PC-3 (cell line): Measurements from ENCODE around the gene TNIP1. TPM values are rescaled to one million over a fixed set of nuclear protein-coding genes. Genes with fewer than 3 reads are reported as not detected.

ENCODE experiments used
- ATAC-seq: fragments of 200-7000 bp; cut with Tn5 transposase; 2 replicates; pipeline ENCODE4 v1.9.1; 2020; ENCODE audit warnings: mild to moderate bottlenecking, moderate library complexity
- BruUV-seq: library from RNA; stranded (reverse); fragments of 400-500 nt; replicated peaks from 2 replicates; lab custom pipeline; 2021; lab: Mats Ljungman, UMichigan
- CTCF ChIA-PET: fragments of 300-600 bp; sonication (Branson Sonifier 250); formaldehyde crosslinking; loops from one replicate; lab custom pipeline; 2022; ENCODE audit warnings: antibody characterized with exemption; lab: Charles Lee
- POLR2A ChIA-PET: fragments of 300-600 bp; sonication (Branson Sonifier 250); formaldehyde crosslinking; loops from one replicate; lab custom pipeline; 2022; ENCODE audit warnings: antibody characterized with exemption; ENCODE audit not compliant: unreplicated experiment; lab: Charles Lee
- DNase-seq: peaks from one replicate; pipeline ENCODE4 v3.0.0-alpha.2; 2015
- H2AFZ ChIP-seq: fragments of 300-600 bp; sonication (generic); 2 replicates; pipeline ENCODE4 v1.6.0; 2016; ENCODE audit warnings: antibody characterized with exemption, low read length
- H3F3A ChIP-seq: fragments of 300-600 bp; sonication (generic); one replicate; pipeline ENCODE4 v1.6.0; 2017; ENCODE audit warnings: antibody characterized with exemption, low read length, control low read depth, mild to moderate bottlenecking; ENCODE audit not compliant: unreplicated experiment
- H3K27ac ChIP-seq: fragments of 300-600 bp; sonication (generic); 2 replicates; pipeline ENCODE4 v1.5.1; 2016; ENCODE audit warnings: mild to moderate bottlenecking, low read length
- H3K27me3 ChIP-seq: fragments of 300-600 bp; sonication (generic); 2 replicates; pipeline ENCODE4 v1.6.1; 2016; ENCODE audit warnings: low read length, mixed read lengths
- H3K36me3 ChIP-seq: fragments of 300-600 bp; sonication (generic); 2 replicates; pipeline ENCODE4 v1.6.1; 2016; ENCODE audit warnings: low read depth, mixed run types, low read length, mixed read lengths
- H3K4me1 ChIP-seq: fragments of 300-600 bp; sonication (generic); 2 replicates; pipeline ENCODE4 v1.5.1; 2016; ENCODE audit warnings: low read length; ENCODE audit not compliant: insufficient read depth
- H3K4me2 ChIP-seq: fragments of 300-600 bp; sonication (generic); 2 replicates; pipeline ENCODE4 v1.6.0; 2016; ENCODE audit warnings: low read length
- H3K4me3 ChIP-seq: fragments of 300-600 bp; sonication (generic); 2 replicates; pipeline ENCODE4 v1.5.1; 2016; ENCODE audit warnings: mild to moderate bottlenecking, low read length, mixed read lengths
- H3K79me2 ChIP-seq: fragments of 300-600 bp; sonication (generic); 2 replicates; pipeline ENCODE4 v1.6.1; 2017; ENCODE audit warnings: low read length, mixed read lengths
- H3K9ac ChIP-seq: fragments of 300-600 bp; sonication (generic); 2 replicates; pipeline ENCODE4 v1.6.0; 2016; ENCODE audit warnings: mild to moderate bottlenecking, low read length
- H3K9me2 ChIP-seq: fragments of 300-600 bp; sonication (generic); replicated peaks from 2 replicates; pipeline ENCODE4 v1.6.1; 2016; ENCODE audit warnings: mixed run types, low read length, mixed read lengths
- H3K9me3 ChIP-seq: fragments of 300-600 bp; sonication (generic); 2 replicates; pipeline ENCODE4 v1.6.1; 2016; ENCODE audit warnings: low read length, mixed read lengths
- H4K20me1 ChIP-seq: fragments of 300-600 bp; sonication (generic); 2 replicates; pipeline ENCODE4 v1.6.1; 2016; ENCODE audit warnings: low read length, mixed read lengths
- CTCF ChIP-seq: fragments of 300-600 bp; sonication (generic); conservative IDR thresholded peaks from 2 replicates; pipeline ENCODE4 v1.5.1; 2017; ENCODE audit warnings: antibody characterized with exemption, low read depth, mild to moderate bottlenecking, low read length
- EZH2 ChIP-seq: fragments of 300-600 bp; sonication (generic); IDR thresholded peaks from one replicate; pipeline ENCODE4 v1.6.1; 2017; ENCODE audit warnings: antibody characterized with exemption, mild to moderate bottlenecking, low read length; ENCODE audit not compliant: unreplicated experiment
- EZH2phosphoT487 ChIP-seq: fragments of 300-600 bp; sonication (generic); IDR thresholded peaks from 2 replicates; pipeline ENCODE4 v1.6.1; 2018; ENCODE audit warnings: mild to moderate bottlenecking, antibody characterized with exemption, low read length, borderline replicate concordance
- intact Hi-C: fragments of 100-400 bp; cut with micrococcal nuclease; formaldehyde crosslinking; loops from 2 replicates; pipeline ENCODE4 v1.9.0; 2023
- total RNA-seq: library from RNA; depleted of rRNA; stranded (reverse); fragments of >200 nt; gene quantifications from 2 replicates; pipeline ENCODE4 v1.2.3, GENCODE V29; 2014

Gene TNIP1
- total RNA-seq, 1 experiment from 2014 or later = 90.0 TPM

DNA sequence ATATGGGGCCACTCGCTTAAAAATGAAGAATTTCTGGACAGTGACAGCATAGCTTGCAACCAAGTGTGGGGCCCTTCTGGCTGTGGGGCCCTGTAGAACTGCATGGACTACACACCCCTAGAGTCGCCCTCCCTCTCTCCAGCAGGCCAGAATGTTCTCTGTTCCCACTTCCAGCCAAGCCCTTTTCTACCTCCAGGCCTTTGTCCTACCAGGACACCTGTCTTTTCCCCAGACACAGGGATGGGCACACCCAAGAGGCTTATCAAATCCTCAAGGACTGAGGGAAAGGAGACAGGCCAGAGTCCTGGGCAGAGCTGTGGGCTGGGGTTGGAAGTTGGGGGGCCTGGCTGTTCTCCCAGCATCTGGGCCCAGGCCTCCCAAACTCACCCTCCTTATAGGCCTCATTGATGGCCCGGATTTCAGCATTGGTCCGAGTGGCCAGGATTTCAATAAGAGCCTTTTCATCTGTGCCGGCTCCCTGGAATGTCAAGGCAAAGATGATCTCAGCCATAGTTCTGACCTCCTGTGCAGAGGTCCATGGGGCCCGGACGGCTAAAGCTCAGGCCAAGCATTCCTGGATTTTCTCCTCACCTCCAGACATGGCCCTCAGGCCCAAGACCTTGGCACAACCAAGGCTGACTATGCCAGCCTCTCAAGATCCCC, 38.2 kb upstream of the TNIP1 start:
- Histone ChIP-seq H3K4me1 (no peaks in the 10 kb centered on the region), H3K27ac (no peak overlapping the region), H4K20me1 (0 out of 2 replicates have a peak, but pooled peaks cover 3% of the 10 kb centered on the region), H3K9ac (no peak overlapping the region), H3F3A (no peaks in the 10 kb centered on the region), H3K9me3 (no peaks in the 10 kb centered on the region), H3K4me2 (no peak overlapping the region), H3K27me3 (no peaks in the 10 kb centered on the region), H3K9me2 (no peaks in the 10 kb centered on the region), H3K4me3 (no peak overlapping the region), H3K36me3 (peaks cover 17% of the 10 kb centered on the region), H2AFZ (no peak overlapping the region), H3K79me2 (no peaks in the 10 kb centered on the region)
- no peak for TF ChIP-seq EZH2
- no peak for TF ChIP-seq CTCF
- no peak for TF ChIP-seq EZH2phosphoT487
- CTCF ChIA-PET = no interaction called here
- BruUV-seq = no TSS peak
- no peak for DNase-seq
- no peak for ATAC-seq
- intact Hi-C loops = no loop called here
- POLR2A ChIA-PET = no interaction called here

DNA sequence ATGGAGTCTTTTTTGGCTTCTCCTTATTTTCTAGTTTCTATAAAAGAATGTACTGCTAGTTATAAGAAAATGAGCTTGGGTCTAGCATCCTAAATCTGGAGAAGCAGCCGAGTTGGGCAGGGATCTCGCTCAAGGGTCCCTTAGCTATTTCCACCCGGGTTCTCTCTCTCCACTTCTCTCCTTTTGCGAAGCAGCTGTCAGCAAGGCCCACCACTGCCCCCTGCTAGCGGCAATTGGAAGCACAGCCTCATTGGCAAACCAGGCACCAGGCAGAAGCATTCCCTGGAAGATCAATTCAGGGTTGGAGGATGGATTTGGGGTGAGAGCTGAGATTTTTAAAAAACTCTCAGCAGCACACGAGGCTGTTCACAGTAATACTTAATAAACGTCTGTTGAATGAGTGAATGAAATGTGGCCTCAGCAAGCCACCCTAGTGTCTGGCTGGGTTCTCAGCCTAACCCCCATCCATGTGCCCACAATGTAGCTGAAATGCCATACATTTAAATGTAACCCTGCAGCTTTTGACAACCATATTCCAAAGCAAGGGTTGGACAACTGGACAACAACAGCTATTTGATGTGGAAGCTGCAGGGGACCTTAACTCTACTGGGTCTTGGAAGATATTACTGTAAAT, 34.6 kb upstream of the TNIP1 start:
- Histone ChIP-seq H3K36me3 (peaks cover 7% of the 10 kb centered on the region; the same call in 1 of the 2 replicates), H3K4me1 (no peaks in the 10 kb centered on the region), H3K9me3 (no peaks in the 10 kb centered on the region), H3K9ac (no peak overlapping the region), H2AFZ (no peak overlapping the region), H3K4me3 (no peak overlapping the region), H3K27ac (no peak overlapping the region), H4K20me1 (0 out of 2 replicates have a peak, but pooled peaks cover 3% of the 10 kb centered on the region), H3K27me3 (no peaks in the 10 kb centered on the region), H3F3A (no peaks in the 10 kb centered on the region), H3K9me2 (no peaks in the 10 kb centered on the region), H3K4me2 (no peak overlapping the region), H3K79me2 (no peaks in the 10 kb centered on the region)
- intact Hi-C loops = loop anchor here (1.0 kb wide), 3 partner anchors 64 to 314 kb away; no protein-coding TSS in a partner anchor
- DNase-seq = peak; percentile 77
- BruUV-seq = no TSS peak
- POLR2A ChIA-PET = interaction anchor here (0.6 kb wide), 1 partner anchor 50 kb away, joined by 3 read pairs; no protein-coding TSS in a partner anchor
- no peak for TF ChIP-seq EZH2phosphoT487
- peak; percentile 97 for TF ChIP-seq CTCF
- CTCF ChIA-PET = interaction anchor here (0.5 to 2.1 kb wide), 12 partner anchors 32 to 630 kb away, joined by 3 to 27 read pairs (median 4); no protein-coding TSS in a partner anchor
- ATAC-seq = peak; percentile 86

GRCh38 chr5:151113651-151114050, 32.8 kb upstream of the TNIP1 start:
- Histone ChIP-seq H3K9me3 (no peaks in the 10 kb centered on the region), H3K27me3 (no peaks in the 10 kb centered on the region), H3F3A (no peaks in the 10 kb centered on the region), H3K27ac (no peak overlapping the region), H3K9me2 (no peaks in the 10 kb centered on the region), H3K4me3 (no peak overlapping the region), H4K20me1 (0 out of 2 replicates have a peak, but pooled peaks cover 3% of the 10 kb centered on the region), H3K36me3 (peaks cover 14% of the 10 kb centered on the region; the same call in 1 of the 2 replicates), H3K4me1 (no peaks in the 10 kb centered on the region), H2AFZ (no peak overlapping the region), H3K79me2 (no peaks in the 10 kb centered on the region), H3K9ac (no peak overlapping the region), H3K4me2 (no peak overlapping the region)
- DNase-seq (no peak), ATAC-seq (no peak)
- intact Hi-C loops = no loop called here
- BruUV-seq = no TSS peak
- ChIA-PET CTCF (no interaction called here), POLR2A (interaction anchor here (0.5 kb wide), 1 partner anchor 24 kb away, joined by 3 read pairs; no protein-coding TSS in a partner anchor)
- no peak for TF ChIP-seq EZH2phosphoT487
- no peak for TF ChIP-seq CTCF
- no peak for TF ChIP-seq EZH2
